Ishikawa (cell line): ENCODE results near the gene DCST2.

Experiments
- CEBPB ChIP-seq: IDR thresholded peaks from 2 replicates; pipeline ENCODE4 v1.6.1; 2012
- CREB1 ChIP-seq: IDR thresholded peaks from 2 replicates; pipeline ENCODE4 v1.6.1; 2012; ENCODE audit warnings: low read depth
- EGR1 ChIP-seq: IDR thresholded peaks from 2 replicates; pipeline ENCODE4 v1.6.1; 2012
- EP300 ChIP-seq: IDR thresholded peaks from 2 replicates; pipeline ENCODE4 v1.6.1; 2012; ENCODE audit warnings: borderline replicate concordance
- FOXM1 ChIP-seq: IDR thresholded peaks from 2 replicates; pipeline ENCODE4 v1.6.1; 2012; ENCODE audit warnings: low read depth, borderline replicate concordance
- NFIC ChIP-seq: IDR thresholded peaks from 2 replicates; pipeline ENCODE4 v1.6.1; 2012
- RAD21 ChIP-seq: IDR thresholded peaks from 2 replicates; pipeline ENCODE4 v1.6.1; 2012; ENCODE audit warnings: low read depth
- TAF1 ChIP-seq: IDR thresholded peaks from 2 replicates; pipeline ENCODE4 v1.6.1; 2012; ENCODE audit warnings: low read depth, mild to moderate bottlenecking
- TCF12 ChIP-seq: IDR thresholded peaks from 2 replicates; pipeline ENCODE4 v1.6.1; 2012; ENCODE audit warnings: low read depth
- TEAD4 ChIP-seq: IDR thresholded peaks from 2 replicates; pipeline ENCODE4 v1.6.1; 2012
- USF1 ChIP-seq: IDR thresholded peaks from 2 replicates; pipeline ENCODE4 v1.6.1; 2012
- ZBTB7A ChIP-seq: IDR thresholded peaks from 2 replicates; pipeline ENCODE4 v1.6.1; 2012; ENCODE audit warnings: low read depth
- TF ChIP-seq, protein P1 (sequence below): IDR thresholded peaks from 2 replicates; pipeline ENCODE4 v1.6.1; 2012; ENCODE audit warnings: low read depth, mild to moderate bottlenecking
- TF ChIP-seq, protein P2 (sequence below): IDR thresholded peaks from 2 replicates; pipeline ENCODE4 v1.6.1; 2012

DNA sequence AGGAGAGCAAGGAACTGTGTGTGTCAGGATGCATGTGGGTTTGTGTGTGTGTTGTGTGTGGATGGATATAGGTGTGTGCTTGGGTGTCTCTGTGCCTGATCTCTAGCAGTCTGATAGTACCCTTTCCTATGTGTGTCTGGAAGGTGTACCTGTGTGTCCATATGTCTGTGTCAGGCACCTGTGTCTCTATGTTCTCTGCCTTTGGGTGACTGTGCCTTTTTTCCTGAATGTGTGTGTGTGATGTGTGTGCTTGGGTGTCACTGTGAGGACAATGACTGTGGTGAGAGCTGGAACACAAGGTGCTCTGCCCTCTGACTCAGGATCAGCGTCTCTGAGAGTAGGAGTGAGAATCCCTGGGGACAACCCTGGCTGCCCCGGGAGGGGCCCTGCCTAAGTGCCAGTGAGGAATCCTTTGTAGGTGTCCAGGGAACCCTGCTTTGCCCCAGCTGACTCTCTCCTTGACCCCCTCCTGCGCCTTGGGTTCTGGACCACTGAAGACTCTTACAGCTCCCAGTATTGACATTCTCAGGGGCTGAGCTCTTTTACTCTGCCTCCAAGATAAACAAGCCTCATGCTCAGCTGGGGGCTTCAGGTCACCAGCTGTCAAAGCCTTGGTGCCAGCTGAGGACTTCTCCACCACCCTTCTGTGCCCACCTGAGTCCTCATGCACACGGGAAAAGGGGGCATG, 44.3 kb upstream of the DCST2 start:
- TF ChIP-seq EP300: no peak
- TF ChIP-seq, protein P1, sequence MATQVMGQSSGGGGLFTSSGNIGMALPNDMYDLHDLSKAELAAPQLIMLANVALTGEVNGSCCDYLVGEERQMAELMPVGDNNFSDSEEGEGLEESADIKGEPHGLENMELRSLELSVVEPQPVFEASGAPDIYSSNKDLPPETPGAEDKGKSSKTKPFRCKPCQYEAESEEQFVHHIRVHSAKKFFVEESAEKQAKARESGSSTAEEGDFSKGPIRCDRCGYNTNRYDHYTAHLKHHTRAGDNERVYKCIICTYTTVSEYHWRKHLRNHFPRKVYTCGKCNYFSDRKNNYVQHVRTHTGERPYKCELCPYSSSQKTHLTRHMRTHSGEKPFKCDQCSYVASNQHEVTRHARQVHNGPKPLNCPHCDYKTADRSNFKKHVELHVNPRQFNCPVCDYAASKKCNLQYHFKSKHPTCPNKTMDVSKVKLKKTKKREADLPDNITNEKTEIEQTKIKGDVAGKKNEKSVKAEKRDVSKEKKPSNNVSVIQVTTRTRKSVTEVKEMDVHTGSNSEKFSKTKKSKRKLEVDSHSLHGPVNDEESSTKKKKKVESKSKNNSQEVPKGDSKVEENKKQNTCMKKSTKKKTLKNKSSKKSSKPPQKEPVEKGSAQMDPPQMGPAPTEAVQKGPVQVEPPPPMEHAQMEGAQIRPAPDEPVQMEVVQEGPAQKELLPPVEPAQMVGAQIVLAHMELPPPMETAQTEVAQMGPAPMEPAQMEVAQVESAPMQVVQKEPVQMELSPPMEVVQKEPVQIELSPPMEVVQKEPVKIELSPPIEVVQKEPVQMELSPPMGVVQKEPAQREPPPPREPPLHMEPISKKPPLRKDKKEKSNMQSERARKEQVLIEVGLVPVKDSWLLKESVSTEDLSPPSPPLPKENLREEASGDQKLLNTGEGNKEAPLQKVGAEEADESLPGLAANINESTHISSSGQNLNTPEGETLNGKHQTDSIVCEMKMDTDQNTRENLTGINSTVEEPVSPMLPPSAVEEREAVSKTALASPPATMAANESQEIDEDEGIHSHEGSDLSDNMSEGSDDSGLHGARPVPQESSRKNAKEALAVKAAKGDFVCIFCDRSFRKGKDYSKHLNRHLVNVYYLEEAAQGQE: no peak
- no peak for TF ChIP-seq FOXM1
- no peak for TF ChIP-seq TCF12
- no peak for TF ChIP-seq RAD21
- no peak for TF ChIP-seq CEBPB
- TF ChIP-seq, protein P2, sequence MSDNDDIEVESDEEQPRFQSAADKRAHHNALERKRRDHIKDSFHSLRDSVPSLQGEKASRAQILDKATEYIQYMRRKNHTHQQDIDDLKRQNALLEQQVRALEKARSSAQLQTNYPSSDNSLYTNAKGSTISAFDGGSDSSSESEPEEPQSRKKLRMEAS: no peak
- no peak for TF ChIP-seq NFIC
- TF ChIP-seq USF1: no peak
- no peak for TF ChIP-seq TAF1
- TF ChIP-seq EGR1: no peak
- TF ChIP-seq ZBTB7A: no peak
- no peak for TF ChIP-seq CREB1
- no peak for TF ChIP-seq TEAD4
